CD4-positive, alpha-beta T cell treated with Interleukin-17A for 4 hours (primary cell): Measurements from ENCODE around the gene FAM234B.

ENCODE experiments used
- DNase-seq: peaks from one replicate; pipeline ENCODE4 v3.0.0-alpha.2; 2020; ENCODE audit warnings: mixed read lengths

FAM234B gene, protein sequence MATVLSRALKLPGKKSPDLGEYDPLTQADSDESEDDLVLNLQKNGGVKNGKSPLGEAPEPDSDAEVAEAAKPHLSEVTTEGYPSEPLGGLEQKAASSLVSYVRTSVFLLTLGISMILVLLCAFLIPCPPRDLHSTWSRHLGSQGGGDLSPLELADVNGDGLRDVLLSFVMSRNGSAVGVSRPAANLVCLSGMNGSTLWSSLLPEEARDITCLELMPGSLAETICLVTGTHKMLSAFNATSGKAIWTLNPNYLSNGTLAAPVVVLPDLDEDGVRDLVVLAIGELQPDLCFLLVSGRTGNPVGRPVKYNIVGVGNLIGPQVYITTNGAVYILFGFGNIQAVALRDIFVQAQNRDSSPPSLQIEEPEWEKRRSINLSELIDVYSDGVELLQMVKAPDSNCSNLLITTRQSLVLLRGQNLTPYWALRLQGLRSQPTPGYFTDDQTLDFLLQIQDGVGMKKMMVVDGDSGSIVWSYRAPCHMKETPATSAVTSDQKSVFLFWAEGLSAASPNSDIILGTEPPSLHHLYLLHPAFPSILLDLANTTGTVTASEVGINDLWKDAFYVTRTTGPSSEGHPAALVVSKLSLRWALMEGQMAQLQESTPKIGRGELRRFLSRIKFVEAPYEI

DNA sequence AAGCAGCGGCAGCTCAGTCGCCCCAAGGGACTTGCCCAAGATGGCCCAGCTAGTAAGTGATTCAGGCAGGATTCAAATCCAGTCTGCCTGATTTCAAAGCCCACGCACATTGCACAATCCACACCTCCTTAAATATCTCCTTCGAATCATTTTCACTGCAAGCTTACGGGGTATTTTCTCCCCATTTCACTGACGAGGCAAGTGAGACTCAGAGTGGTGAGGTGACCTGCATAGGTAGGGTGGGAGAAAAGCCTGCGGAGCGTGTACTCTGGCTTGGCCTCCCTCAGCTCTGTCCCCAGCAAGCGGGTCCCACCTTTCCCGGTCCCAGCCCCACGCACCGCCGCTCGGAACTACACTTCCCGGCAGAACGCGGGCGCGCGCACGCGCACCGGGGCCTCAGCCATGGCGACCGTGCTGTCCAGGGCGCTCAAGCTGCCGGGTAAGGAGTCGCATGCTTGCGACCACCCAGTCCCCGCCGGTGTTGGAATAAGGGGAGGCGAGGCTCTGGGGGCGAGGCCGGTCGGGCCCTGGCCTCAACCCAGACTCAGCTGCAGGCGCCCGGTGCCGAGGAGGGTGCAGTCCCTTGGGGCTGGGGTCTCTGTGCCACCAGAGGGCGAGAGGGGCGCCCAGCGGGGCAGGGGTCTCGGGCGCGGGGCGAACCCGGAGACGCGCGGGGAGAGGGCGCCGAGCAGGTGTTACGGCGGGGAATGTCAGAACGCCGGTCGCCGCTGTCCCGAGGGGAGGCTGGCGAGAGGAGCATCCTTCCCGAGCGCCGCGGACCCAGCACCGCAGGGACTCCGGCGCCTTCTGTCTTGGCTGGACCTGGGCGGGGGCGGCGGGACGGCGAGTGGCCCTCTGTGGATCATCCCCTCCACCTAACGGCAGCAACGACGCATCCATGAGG lies at the start of gene FAM234B:
Gene FAM234B, plus strand, starts transcription at position 380 of the 904 bp plus-strand sequence. Its CDS starts 23 bp downstream, at position 403.
- DNase-seq = peak; percentile 83

DNA sequence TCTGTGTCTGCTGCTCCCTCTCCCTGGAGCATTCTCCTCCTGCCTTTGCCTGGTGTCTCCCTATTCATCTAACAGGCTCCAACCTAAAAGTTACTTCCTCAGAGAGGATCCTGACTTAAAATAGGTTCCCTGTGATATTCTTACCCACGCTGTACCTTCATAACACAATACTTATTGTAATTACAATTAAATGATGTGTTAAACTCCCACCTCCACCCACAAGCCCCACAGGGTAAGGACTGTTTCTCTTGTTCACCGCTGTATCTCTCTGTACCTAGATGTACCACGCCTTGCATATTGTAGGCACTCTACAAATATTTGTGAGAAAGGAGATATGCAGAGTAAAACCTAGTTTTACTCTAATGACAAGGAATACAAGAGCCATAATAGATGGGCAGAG lies 49.1 kb upstream of the FAM234B start:
- DNase-seq = no peak

DNA sequence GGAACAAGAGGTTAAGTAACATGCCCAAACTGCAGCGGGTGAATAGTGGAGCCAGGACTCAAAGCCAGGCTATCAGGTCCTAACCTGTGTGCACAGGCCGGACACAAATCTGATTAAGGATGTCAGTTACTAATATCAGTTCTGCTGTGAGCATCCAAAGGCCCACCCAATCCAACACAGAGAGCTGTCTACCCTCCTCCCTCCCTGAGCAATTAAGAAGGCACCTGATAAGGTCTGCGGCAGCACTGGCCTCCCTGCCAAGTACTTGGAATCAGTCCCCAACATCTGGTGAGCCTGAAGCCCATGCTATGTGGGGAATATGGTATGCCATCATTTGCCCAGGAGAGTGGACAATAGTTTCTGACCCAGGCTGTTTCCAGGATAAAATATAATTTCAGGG lies 48.0 kb upstream of the FAM234B start:
- DNase-seq = no peak

DNA sequence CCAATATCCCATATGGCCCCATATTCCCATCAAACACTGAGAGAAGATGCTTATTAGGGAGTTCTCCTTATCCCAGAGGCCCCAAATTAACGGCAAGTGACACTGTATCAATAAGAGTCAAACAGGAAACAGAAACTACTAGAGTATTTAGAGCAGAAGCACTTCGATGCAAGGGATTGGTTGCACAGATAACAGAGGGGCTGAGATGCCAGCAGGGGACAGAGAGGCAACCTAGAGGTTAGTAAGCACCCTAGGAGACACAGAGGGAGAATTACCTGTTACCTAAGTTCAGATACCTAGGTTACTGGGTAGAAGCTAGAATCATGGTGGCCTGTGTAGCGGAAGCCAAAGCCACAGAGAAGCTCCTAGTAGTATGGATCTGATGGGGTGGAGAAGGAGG lies 47.0 kb upstream of the FAM234B start:
- DNase-seq = no peak

DNA sequence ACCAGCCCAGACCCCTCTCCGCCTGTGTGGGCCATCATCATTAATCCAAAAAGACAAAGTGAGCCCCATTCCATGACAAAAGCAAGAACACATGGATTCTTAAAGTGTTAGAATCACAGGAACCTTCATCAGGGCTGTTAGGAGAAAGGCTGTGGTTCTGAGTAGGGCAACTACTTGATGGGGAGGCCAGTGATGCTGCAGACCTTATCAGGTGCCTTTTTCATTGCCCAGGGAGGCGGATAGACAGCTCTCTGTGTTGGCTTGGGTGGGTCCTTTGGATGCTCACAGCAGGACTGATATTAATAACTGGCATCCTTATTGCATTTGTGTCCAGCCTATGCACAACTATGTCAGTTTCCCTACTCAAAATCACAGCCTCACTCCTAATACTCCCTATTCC lies 46.4 kb upstream of the FAM234B start:
- DNase-seq = no peak

DNA sequence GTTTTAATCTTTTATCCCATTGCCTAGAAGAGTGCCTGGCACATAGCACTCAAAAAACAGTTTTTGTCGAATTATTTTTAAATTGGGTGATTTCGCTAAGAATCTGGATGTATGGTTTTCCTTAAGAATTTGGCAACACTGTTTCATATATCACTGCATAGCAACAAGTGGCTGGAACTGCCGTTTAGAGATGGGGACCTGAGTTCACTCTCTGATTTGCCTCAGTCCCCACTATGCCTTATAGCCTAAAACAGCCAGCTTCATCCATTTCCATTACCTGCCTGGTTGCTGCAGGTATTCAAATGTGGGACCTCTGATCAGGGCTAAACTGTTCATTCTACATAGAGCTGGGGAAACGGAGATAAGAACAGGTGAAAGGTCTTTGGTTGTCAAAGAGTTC lies 45.9 kb upstream of the FAM234B start:
- DNase-seq = no peak

DNA sequence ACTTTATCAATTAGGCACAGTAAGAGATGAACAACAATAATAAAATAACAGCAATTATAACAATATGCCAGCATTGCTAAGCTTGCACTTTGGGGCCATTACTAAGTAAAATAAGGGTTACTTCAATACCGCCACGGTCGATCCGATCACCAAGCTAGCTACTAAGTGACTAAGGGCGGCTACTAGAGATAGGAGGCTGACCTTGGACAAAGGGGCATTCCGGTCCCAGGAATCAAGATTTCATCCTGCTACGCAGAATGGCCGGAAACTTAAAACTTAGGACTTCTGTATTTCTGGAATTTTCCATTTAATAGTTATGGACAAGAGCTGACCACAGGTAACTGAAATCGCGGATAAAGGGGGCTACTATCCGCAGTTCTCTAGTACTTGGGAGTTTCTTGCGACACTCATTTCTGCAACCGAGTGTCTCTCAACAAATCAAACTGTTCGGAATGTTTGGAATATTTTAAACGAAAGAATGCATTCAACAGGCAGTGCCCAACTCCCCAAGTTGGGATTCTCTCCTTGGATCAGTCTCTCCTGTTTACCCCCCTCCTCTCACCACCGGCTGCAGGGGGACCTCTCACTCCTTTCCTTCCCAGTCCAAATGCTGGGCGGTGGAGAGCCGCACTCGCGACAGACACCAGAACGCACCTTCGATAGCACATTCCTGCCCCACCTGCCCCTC lies 44.8 kb upstream of the FAM234B start:
- no peak for DNase-seq

DNA sequence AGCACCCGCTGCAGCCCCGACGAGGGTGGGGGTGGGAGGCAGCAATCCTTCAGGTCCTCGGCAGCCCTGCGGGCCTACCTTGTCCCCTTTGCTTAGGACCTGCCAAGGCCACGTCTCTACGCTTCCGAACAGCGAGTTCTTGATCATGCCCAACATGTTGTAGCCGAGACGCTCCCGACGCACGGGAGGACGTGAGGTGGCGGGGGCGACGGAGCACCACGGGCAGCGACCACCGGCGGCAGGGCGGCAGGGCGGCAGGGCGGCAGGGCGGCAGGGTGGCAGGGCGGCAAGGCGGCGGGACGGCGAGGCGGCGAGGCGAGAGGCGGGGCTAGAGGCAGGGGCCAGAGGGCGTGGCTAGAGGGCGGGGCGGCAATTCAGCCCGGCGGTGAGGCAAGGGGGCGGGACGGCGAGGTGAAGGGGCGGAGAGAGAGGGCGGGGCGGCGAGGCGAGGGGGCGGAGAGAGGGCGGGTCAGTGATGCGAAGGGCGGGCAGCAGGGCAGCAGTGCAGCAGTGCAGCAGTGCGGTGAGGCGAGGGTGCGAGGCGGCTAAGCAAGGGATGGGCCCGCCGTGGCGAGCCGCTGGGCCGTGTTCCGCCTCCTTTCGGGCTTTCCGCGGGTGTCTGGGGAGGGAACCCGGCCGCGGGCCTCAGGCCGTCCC lies 44.1 kb upstream of the FAM234B start, which contains the start of gene HEBP1:
Gene HEBP1, minus strand, starts transcription at position 307 of the 657 bp plus-strand sequence. Its CDS starts 151 bp downstream, at position 156.
- peak; percentile 98 for DNase-seq

DNA sequence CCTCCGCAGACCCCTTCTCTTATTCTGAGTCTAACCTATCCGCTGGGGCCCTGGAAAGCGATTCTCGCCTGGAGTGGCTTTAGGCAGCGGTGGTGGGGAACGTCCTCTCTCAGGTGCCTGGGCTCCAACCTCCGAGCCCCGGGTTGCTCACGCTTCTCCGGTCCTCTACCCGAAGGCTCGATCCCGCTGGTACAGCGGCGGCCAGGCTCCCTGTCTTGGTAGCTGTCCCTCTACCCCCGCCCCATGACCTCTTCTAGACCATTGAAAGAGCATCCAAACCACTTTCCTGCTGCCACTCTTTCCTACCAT lies 43.6 kb upstream of the FAM234B start:
- DNase-seq = no peak

DNA sequence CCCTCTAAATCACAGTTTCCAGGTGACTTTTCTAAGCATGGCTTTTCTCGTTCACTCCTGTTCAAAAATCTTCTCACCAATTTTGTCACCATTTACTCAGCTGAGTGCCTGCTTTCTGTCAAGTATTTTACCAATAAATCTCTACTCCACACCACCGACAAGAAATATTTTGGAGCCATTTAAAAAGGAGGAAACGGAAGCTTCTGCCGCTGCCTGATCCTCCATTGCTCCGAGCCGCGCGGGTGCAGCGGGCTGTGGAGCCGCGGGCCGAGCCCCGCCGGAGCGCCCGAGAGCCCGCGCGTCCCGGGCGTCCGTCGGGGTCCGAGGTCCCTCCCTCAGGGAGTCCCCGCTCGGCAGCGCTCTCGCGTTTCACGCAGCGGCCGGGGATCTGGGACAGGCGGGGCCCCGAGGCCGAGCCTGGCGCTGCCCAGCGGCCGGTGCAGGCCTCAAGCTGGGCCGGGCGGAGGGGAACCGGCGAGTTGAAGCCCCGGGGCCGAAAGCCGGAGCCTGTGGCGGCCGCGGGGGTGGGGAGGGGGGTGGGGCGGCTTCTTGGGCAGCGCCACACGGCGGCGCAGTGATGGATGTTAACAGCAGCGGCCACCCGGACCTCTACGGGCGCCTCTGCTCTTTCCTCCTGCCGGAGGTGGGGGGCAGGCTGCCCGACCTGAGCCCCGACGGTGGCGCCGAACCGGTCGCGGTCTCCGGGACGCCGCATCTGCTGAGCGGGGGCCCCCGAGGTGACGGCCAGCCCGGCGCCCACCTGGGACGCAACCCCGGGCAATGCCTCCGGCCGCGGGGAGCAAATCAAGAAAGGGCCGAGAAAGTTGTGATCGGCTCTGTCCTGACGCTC lies 43.0 kb upstream of the FAM234B start:
- peak; percentile 62 for DNase-seq

DNA sequence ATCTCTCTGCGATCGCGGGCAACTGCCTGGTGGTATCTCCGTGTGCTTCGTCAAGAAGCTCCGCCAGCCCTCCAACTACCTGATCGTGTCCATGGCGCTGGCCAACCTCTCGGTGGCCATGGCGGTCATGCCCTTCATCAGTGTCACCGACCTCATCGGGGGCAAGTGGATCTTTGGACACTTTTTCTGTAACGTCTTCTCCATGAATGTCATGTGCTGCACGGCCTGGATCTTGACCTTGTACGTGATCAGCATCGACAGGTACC lies 42.5 kb upstream of the FAM234B start:
- DNase-seq = no peak

DNA sequence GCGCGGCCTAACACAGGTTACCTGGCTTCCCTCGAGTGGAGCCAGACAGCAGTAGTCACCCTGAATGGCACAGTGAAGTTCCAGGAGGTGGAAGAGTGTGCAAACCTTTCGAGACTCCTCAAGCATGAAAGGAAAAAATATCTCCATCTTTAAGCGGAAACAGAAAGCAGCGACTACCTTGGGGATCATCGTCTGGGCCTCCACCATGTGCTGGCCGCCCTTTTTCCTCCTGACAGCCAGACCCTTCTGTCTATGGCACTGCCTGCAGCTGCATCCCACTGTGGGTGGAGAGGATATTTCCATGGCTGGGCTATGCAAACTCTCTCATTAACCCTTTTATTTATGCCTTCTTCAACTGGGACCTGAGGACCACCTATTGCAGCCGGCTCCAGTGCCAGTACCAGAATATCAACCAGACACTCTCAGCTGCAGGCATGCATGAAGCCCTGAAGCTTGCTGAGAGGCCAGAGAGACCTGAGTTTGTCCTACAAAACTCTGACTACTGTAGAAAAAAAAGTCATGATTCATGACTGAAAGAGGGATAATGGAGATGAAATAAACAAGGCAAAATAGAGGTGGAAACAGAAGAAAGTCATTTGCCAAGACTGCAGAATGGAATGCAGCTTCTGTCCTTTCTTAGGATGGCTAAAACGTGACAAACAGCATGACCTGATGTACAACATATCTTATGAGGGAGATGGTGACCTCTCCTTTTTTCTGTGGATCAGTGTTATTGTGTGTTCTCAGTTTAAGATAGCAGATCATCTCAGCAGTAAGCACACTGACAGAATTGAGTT lies 41.7 kb upstream of the FAM234B start:
- no peak for DNase-seq

DNA sequence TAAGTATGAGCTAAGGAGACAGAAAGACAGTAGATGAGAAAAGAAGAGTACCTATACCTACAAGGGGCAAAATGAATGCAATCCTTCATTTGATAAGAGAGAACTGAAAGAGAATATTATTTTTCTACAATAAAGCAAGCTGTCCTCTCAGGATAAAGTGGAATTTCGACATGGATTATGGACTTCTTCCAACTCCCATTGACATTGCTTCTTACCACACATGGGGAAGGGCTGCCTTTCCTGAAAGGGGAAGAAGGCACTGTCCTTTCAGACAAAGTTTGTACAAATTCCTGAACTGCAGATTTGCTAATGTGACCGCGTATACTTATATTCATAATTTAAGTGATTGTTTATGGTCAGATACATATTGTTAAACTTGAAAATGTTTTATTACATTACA lies 39.8 kb upstream of the FAM234B start:
- no peak for DNase-seq

DNA sequence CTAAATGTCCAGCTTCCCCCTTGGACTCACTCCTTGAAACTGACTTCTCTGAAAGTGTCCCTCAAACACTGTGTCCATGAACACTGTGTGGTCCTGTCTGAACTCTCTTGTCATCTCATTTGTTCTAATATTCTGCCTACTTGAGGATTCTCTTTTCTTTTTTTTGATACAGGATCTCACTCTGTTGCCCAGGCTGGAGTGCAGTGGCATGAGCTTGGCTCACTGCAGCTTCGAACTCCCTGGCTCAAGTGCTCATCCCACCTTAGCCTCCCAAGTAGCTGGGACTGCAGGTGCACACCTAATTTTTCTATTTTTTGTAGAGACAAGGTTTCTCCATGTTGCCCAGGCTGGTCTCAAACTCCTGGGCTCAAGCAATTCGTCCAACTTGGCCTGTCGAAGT lies 39.2 kb upstream of the FAM234B start:
- DNase-seq = no peak

DNA sequence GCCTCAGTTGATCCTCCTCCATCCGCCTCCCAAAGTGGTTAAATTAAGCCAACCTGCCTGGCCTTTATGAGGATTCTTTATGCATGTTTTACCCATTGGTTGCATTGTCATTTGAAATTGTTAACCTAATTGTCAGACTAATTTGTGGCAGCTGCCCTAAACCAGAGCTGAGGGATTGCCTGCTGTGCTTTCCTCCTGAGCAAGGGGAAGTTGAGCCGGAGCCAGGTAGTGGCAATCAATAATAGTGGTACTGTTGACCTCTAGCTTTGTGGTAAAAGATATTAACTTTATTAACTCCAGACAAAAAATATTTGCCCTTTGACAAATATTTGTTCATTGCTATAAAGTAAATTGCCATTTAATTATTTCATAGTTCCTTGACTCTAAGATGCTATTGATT lies 38.5 kb upstream of the FAM234B start:
- no peak for DNase-seq

DNA sequence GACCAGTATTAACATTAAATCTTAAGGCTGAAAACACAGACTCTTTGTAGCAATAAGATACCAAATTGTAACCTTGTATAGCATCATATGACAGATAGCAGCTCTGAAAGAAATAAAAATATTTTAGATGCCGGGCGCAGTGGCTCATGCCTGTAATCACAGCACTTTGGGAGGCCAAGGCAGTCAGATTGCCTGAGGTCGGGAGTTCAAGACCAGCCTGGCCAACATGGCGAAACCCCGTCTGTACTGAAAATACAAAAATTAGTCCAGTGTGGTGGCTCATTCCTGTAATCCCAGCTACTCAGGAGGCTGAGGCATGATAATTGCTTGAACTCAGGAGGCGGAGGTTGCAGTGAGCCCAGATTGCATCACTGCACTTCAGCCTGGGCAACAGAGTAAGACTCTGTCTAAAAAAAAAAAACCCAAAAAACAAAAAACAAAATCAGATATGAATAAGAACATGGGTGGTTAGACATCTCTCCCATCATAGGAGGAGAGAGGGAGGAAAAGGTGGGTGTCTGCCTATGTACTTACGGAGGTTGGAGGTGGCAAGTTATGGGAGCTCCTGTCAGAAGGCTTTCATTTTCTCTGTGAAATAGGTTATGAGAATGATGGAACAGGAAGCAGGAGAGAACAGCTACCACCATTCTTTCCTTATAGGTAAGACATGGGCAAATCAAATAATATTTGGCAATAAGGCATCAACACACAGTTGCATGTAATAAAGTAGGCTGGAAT lies 36.5 kb upstream of the FAM234B start:
- no peak for DNase-seq

DNA sequence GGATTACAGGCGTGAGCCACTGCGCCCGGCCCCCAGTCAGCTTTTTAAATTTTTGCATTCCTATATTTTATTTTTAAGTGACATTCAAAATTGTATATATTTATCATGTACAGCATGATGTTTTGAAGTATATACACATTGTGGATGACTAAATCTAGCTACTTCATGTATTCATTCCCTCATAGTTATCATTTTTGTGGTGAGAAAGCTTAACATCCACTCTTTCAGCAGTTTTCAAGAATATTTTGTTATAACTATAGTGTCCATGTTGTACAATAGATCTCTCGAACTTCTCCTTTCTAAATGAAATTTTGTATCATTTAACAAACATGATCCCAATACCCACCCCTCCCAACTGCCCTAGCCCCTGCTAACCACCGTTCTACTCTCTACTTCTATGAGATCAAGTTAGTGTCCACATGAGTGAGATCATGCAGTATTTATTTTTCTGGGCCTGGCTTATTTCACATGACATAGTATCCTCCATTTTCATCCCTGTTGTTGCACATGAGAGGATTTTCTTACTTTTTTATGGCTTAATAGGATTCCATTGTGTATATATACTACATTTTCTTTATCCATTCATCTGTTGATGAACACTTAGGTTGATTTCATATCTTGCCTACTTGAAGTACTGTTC lies 35.3 kb upstream of the FAM234B start:
- DNase-seq = no peak

DNA sequence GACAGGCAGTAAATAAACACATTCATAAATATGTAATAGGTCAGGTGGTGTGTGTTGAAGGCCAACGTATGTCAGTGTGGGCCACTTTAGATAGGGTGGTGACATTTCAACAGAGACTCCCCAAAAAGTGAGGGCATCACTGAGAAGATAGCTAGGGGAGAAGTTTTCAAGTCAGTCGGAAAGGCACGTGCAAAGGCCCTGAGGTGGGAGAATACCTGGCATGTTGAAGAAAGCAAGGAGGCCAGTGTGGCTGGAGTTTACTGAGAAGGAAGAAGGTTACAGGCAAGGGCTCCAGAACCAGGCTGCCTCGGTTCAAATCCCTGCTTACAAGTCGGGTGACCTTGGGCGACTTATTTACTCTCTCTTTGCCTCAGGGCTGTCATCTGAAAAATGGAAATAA lies 33.1 kb upstream of the FAM234B start:
- DNase-seq = no peak

DNA sequence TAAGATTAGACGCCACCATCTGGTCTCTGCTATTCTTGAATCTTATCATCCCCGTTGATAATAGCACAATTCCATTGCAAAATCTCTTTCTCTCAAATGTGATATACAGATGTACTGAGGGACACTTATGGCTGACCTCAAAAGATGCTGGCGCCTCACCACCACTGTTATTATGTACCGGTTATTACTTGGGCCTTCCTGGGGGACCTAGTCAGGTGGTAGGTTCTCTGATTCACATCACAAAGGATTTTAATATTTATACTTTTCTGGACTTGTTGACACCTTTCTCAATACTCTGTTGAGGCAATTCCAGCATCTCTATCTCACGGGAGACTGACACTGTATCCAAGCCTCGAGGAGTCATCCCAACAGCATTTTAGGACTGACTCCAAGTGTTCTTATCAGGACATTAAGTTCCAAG lies 21.3 kb upstream of the FAM234B start:
- no peak for DNase-seq
